A673 (cell line): Measurements from ENCODE around the gene TCERG1L.

ENCODE experiments used
- EZH2 ChIP-seq: fragments of 200-600 bp; sonication (generic); IDR thresholded peaks from 2 replicates; pipeline ENCODE4 v1.6.1; 2017; ENCODE audit warnings: borderline replicate concordance, low read depth, mild to moderate bottlenecking, mixed read lengths, antibody characterized with exemption, low read length; ENCODE audit not compliant: poor library complexity, severe bottlenecking
- TF ChIP-seq, protein P1 (sequence below): fragments of 300-800, 200-600 bp; sonication (generic); conservative IDR thresholded peaks from 2 replicates; pipeline ENCODE4 v1.5.1; 2017; ENCODE audit warnings: low read depth, mild to moderate bottlenecking, antibody characterized with exemption, low read length, moderate library complexity, mixed read lengths

DNA sequence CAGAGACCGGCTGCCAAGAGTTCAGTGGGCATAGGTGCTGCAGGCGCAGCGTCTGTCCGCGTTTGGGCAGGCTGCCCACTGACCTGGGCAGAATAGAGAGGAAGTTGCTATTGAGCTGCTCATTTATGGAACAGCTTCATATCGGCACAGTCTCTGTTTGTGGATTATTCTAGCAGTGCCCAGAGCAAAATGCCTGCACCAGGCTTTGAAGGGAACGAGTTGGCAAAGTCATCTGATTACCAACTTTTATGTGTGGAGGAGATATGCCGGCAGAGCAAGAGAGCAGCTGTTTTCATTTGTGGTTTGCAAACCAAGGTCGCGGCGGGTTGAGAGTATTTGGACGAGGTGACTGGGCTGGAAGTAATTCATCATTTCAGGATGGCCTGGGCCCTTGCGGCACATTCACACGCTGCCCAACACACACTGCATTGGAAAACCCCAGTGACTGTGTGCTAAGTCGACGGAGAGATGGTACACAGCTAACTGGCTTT lies 228.5 kb downstream of the TCERG1L start:
- TF ChIP-seq, protein P1, sequence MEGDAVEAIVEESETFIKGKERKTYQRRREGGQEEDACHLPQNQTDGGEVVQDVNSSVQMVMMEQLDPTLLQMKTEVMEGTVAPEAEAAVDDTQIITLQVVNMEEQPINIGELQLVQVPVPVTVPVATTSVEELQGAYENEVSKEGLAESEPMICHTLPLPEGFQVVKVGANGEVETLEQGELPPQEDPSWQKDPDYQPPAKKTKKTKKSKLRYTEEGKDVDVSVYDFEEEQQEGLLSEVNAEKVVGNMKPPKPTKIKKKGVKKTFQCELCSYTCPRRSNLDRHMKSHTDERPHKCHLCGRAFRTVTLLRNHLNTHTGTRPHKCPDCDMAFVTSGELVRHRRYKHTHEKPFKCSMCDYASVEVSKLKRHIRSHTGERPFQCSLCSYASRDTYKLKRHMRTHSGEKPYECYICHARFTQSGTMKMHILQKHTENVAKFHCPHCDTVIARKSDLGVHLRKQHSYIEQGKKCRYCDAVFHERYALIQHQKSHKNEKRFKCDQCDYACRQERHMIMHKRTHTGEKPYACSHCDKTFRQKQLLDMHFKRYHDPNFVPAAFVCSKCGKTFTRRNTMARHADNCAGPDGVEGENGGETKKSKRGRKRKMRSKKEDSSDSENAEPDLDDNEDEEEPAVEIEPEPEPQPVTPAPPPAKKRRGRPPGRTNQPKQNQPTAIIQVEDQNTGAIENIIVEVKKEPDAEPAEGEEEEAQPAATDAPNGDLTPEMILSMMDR, result no peak
- TF ChIP-seq EZH2, result no peak
